Trophoblast cell (in vitro differentiated cells and primary cell): ENCODE measurements around the gene CEP192.
A peak's percentile ranks its signal among the peaks of the same experiment; 100 is the strongest.

Experiments used
- DNase-seq, 2 donors: peaks; one replicate each; pipeline ENCODE4 v3.0.0-alpha.2; 2016
- H2AFZ ChIP-seq: 2 replicates; pipeline ENCODE4 v1.6.1; 2013; ENCODE audit warnings: low read length, moderate library complexity, mild to moderate bottlenecking; ENCODE audit not compliant: insufficient read depth, poor library complexity
- H2AK5ac ChIP-seq: 2 replicates; pipeline ENCODE4 v1.6.1; 2013; ENCODE audit warnings: mild to moderate bottlenecking, low read length
- H2BK120ac ChIP-seq: 2 replicates; pipeline ENCODE4 v1.6.1; 2013; ENCODE audit warnings: low read length, mild to moderate bottlenecking, moderate library complexity; ENCODE audit not compliant: insufficient read depth, poor library complexity
- H2BK12ac ChIP-seq: 2 replicates; pipeline ENCODE4 v1.6.1; 2013; ENCODE audit warnings: mild to moderate bottlenecking, low read length, moderate library complexity
- H2BK5ac ChIP-seq: 2 replicates; pipeline ENCODE4 v1.6.1; 2013; ENCODE audit warnings: low read length, low read depth, moderate library complexity, mild to moderate bottlenecking; ENCODE audit not compliant: poor library complexity
- H3K14ac ChIP-seq: 2 replicates; pipeline ENCODE4 v1.6.1; 2013; ENCODE audit warnings: mild to moderate bottlenecking, low read length
- H3K18ac ChIP-seq: 2 replicates; pipeline ENCODE4 v1.6.1; 2013; ENCODE audit warnings: mild to moderate bottlenecking, low read length
- H3K23ac ChIP-seq: 2 replicates; pipeline ENCODE4 v1.6.1; 2013; ENCODE audit warnings: low read length
- H3K27ac ChIP-seq: 2 replicates; pipeline ENCODE4 v1.5.1; 2013; ENCODE audit warnings: low read depth, mild to moderate bottlenecking, inconsistent platforms, low read length, moderate library complexity
- H3K27me3 ChIP-seq: 2 replicates; pipeline ENCODE4 v1.6.1; 2013; ENCODE audit warnings: inconsistent platforms, mild to moderate bottlenecking, low read length, moderate library complexity; ENCODE audit not compliant: insufficient read depth
- H3K36me3 ChIP-seq, 2 experiments: 1 replicate in 1 of 2; 2 replicates in 1 of 2; pipeline ENCODE4 v1.6.1; 2013; ENCODE audit warnings: low read length in 2 of 2, mild to moderate bottlenecking in 2 of 2, moderate library complexity in 1 of 2; ENCODE audit not compliant: insufficient read depth in 2 of 2, control insufficient read depth in 1 of 2
- H3K4ac ChIP-seq: 2 replicates; pipeline ENCODE4 v1.6.1; 2013; ENCODE audit warnings: low read depth, mild to moderate bottlenecking, low read length, moderate library complexity
- H3K4me1 ChIP-seq, 2 experiments: 1 replicate in 1 of 2; 2 replicates in 1 of 2; pipeline ENCODE4 v1.6.1; 2013; ENCODE audit warnings: low read length in 2 of 2, mild to moderate bottlenecking in 2 of 2, moderate library complexity in 1 of 2; ENCODE audit not compliant: insufficient read depth in 2 of 2, control insufficient read depth in 1 of 2
- H3K4me2 ChIP-seq: 2 replicates; pipeline ENCODE4 v1.6.1; 2013; ENCODE audit warnings: inconsistent platforms, mild to moderate bottlenecking, low read length, moderate library complexity
- H3K4me3 ChIP-seq: 2 replicates; pipeline ENCODE4 v1.5.1; 2013; ENCODE audit warnings: mild to moderate bottlenecking, low read depth, low read length, inconsistent platforms
- H3K79me1 ChIP-seq: one replicate; pipeline ENCODE4 v1.6.1; 2013; ENCODE audit warnings: low read length
- H3K79me2 ChIP-seq: 2 replicates; pipeline ENCODE4 v1.6.1; 2013; ENCODE audit warnings: low read length, mild to moderate bottlenecking; ENCODE audit not compliant: control insufficient read depth, insufficient read depth, poor library complexity
- H3K9ac ChIP-seq: 2 replicates; pipeline ENCODE4 v1.6.1; 2013; ENCODE audit warnings: mild to moderate bottlenecking, low read length
- H3K9me3 ChIP-seq: 2 replicates; pipeline ENCODE4 v1.6.1; 2013; ENCODE audit warnings: low read depth, mild to moderate bottlenecking, control low read depth, inconsistent platforms, low read length; ENCODE audit not compliant: insufficient read depth
- H4K12ac ChIP-seq: 2 replicates; pipeline ENCODE4 v1.6.1; 2013; ENCODE audit warnings: low read depth, mild to moderate bottlenecking, low read length, moderate library complexity
- H4K8ac ChIP-seq: 2 replicates; pipeline ENCODE4 v1.6.1; 2013; ENCODE audit warnings: low read depth, mild to moderate bottlenecking, low read length, moderate library complexity
- H4K91ac ChIP-seq: one replicate; pipeline ENCODE4 v1.6.1; 2013; ENCODE audit warnings: low read depth, mild to moderate bottlenecking, low read length, moderate library complexity
- WGBS: extraction: QIAGEN DNeasy Blood & Tissue Kit; methylation state at CpG from one replicate; pipeline ENCODE4 v1.1.7; 2013; ENCODE audit warnings: missing lambda C conversion rate; ENCODE audit not compliant: insufficient read length, insufficient coverage; ENCODE audit errors: extremely low coverage; 5-methylcytosine and 5-hydroxymethylcytosine counted together

CEP192 gene

DNA sequence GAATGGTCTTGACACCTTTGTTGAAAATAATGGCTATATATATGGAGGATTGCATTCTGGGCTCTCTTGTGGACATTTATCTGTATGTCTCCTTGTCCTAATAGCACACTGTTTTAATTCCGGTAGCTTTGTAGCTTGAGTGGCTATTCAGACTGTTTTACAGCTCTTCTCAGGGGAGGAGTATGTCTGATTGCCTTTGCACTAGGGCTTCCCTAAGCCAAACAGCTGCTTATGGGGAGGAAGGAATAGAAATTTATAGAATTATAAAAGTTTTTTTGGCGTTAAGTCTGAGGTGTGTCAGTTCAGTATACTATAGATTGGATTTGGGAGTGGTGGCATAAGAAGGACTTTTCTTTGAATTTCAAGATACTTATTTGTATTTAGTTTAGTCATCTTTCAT lies 30.8 kb upstream of the CEP192 start:
- Histone ChIP-seq H3K27ac (no peak overlapping the region), H3K27me3 (no peaks in the 10 kb centered on the region), H3K36me3 (peaks cover 14 to 20% of the 10 kb centered on the region in 2 experiments), H3K9me3 (peaks cover 2% of the 10 kb centered on the region), H3K14ac (no peak overlapping the region), H2BK120ac (no peak overlapping the region), H3K4me2 (no peak overlapping the region), H3K18ac (no peak overlapping the region), H2AFZ (no peak overlapping the region), H4K12ac (no peak overlapping the region), H4K8ac (no peak overlapping the region), H3K9ac (no peak overlapping the region), H3K79me2 (no peaks in the 10 kb centered on the region), H4K91ac (no peak overlapping the region), H3K79me1 (no peaks in the 10 kb centered on the region), H2BK12ac (no peak overlapping the region), H3K4me1 (peaks cover 2 to 3% of the 10 kb centered on the region in 2 experiments), H3K4ac (no peak overlapping the region), H2AK5ac (no peak overlapping the region), H3K23ac (no peak overlapping the region), H3K4me3 (no peak overlapping the region), H2BK5ac (no peak overlapping the region)
- 100% methylated on average over 1 of the region's 2 CpGs for WGBS
- DNase-seq: no peak

GRCh38 chr18:12960853-12961397 lies 30.2 kb upstream of the CEP192 start:
- WGBS: no CpG with 5 or more reads among the region's 6 CpGs
- Histone ChIP-seq H2AFZ (no peak overlapping the region), H3K27me3 (no peaks in the 10 kb centered on the region), H3K27ac (no peak overlapping the region), H4K8ac (no peak overlapping the region), H2BK12ac (no peak overlapping the region), H4K91ac (no peak overlapping the region), H3K4me1 (peaks cover 2 to 3% of the 10 kb centered on the region in 2 experiments), H3K18ac (no peak overlapping the region), H2BK120ac (no peak overlapping the region), H3K4me2 (no peak overlapping the region), H4K12ac (no peak overlapping the region), H3K4me3 (no peak overlapping the region), H3K36me3 (peaks cover 13 to 20% of the 10 kb centered on the region in 2 experiments), H3K23ac (peak overlapping the region; percentile 46), H3K9me3 (peaks cover 2% of the 10 kb centered on the region), H2AK5ac (no peak overlapping the region), H3K9ac (no peak overlapping the region), H3K4ac (no peak overlapping the region), H3K79me2 (no peaks in the 10 kb centered on the region), H2BK5ac (no peak overlapping the region), H3K14ac (no peak overlapping the region), H3K79me1 (no peaks in the 10 kb centered on the region)
- DNase-seq: peak in 1 of 2 donors; percentile 17

DNA sequence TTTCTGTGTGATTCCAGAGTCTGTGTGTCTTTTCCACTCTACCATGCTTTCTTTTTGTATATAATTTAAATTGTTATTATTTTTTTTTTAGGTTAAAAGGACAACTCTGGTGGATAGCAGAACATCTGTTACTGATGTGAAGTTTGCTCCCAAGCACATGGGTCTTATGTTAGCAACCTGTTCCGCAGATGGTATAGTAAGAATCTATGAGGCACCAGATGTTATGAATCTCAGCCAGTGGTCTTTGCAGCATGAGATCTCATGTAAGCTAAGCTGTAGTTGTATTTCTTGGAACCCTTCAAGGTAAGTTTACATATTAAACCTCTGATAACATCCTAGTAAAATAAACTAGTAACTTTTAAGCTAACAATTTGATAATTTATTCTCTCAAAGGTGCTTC lies 28.1 kb upstream of the CEP192 start:
- no peak overlapping the region for H3K4me3 ChIP-seq
- H3K79me2 ChIP-seq: no peaks in the 10 kb centered on the region
- H3K4me1 ChIP-seq: peaks cover 2 to 3% of the 10 kb centered on the region in 2 experiments
- H3K4me2 ChIP-seq: no peak overlapping the region
- no peak for DNase-seq
- H3K14ac ChIP-seq: no peak overlapping the region
- H3K27me3 ChIP-seq: no peaks in the 10 kb centered on the region
- H2BK5ac ChIP-seq: no peak overlapping the region
- H4K8ac ChIP-seq: no peak overlapping the region
- H3K4ac ChIP-seq: no peak overlapping the region
- H3K9ac ChIP-seq: no peak overlapping the region
- H3K27ac ChIP-seq: no peak overlapping the region
- no peak overlapping the region for H4K91ac ChIP-seq
- H3K9me3 ChIP-seq: peaks cover 2% of the 10 kb centered on the region
- H2BK12ac ChIP-seq: no peak overlapping the region
- H4K12ac ChIP-seq: no peak overlapping the region
- no peak overlapping the region for H3K18ac ChIP-seq
- no CpG with 5 or more reads among the region's 1 CpG for WGBS
- H2AK5ac ChIP-seq: no peak overlapping the region
- peaks cover 15 to 18% of the 10 kb centered on the region in 2 experiments for H3K36me3 ChIP-seq
- no peaks in the 10 kb centered on the region for H3K79me1 ChIP-seq
- no peak overlapping the region for H2AFZ ChIP-seq
- H2BK120ac ChIP-seq: no peak overlapping the region
- no peak overlapping the region for H3K23ac ChIP-seq

GRCh38 chr18:12968115-12968514 lies 23.0 kb upstream of the CEP192 start:
- WGBS: no CpG with 5 or more reads among the region's 4 CpGs
- no peak overlapping the region for H2BK5ac ChIP-seq
- peaks cover 18 to 27% of the 10 kb centered on the region in 2 experiments for H3K36me3 ChIP-seq
- no peak overlapping the region for H2AFZ ChIP-seq
- H3K9ac ChIP-seq: no peak overlapping the region
- no peaks in the 10 kb centered on the region for H3K4me1 ChIP-seq
- H4K12ac ChIP-seq: no peak overlapping the region
- H3K79me1 ChIP-seq: no peaks in the 10 kb centered on the region
- no peak overlapping the region for H3K27ac ChIP-seq
- no peak overlapping the region for H2AK5ac ChIP-seq
- H3K9me3 ChIP-seq: no peaks in the 10 kb centered on the region
- no peak overlapping the region for H3K4me2 ChIP-seq
- no peak overlapping the region for H2BK12ac ChIP-seq
- no peak overlapping the region for H3K18ac ChIP-seq
- H3K14ac ChIP-seq: no peak overlapping the region
- H4K91ac ChIP-seq: no peak overlapping the region
- H3K4ac ChIP-seq: no peak overlapping the region
- H3K79me2 ChIP-seq: no peaks in the 10 kb centered on the region
- no peak for DNase-seq
- no peaks in the 10 kb centered on the region for H3K27me3 ChIP-seq
- H3K23ac ChIP-seq: no peak overlapping the region
- H4K8ac ChIP-seq: no peak overlapping the region
- no peak overlapping the region for H2BK120ac ChIP-seq
- H3K4me3 ChIP-seq: no peak overlapping the region
